ENCODE data around the gene NAV2. TPM values are rescaled to one million over a fixed set of nuclear protein-coding genes. Genes with fewer than 3 reads are reported as not detected.
"Not testable (repeated sequence)": the region's sequence is repeated elsewhere in the genome, so short reads cannot be mapped to it uniquely, and the experiment has no call there.

NAV2 gene
- total RNA-seq, 2 experiments from 2014 or later: 0.26 to 0.67 TPM

- ATAC-seq: no peak
- H3K27ac Mint-ChIP-seq: no peak overlapping the region
- H3K9me3 Mint-ChIP-seq (ENCODE audit: low read depth): no peaks in the 10 kb centered on the region
- CTCF ChIA-PET: interaction anchor here (1.0 kb wide), 1 partner anchor 10 kb away, joined by 3 read pairs; no protein-coding TSS in a partner anchor
- peaks cover 15% of the 10 kb centered on the region for H3K27me3 Mint-ChIP-seq
- H3K4me1 Mint-ChIP-seq: no peaks in the 10 kb centered on the region
- DNase-seq: no peak
- H3K36me3 Mint-ChIP-seq: no peaks in the 10 kb centered on the region
- no peak overlapping the region for H3K4me3 Mint-ChIP-seq
Measured at GRCh38 chr11:19918302-19919049, 205.8 kb downstream of the NAV2 start.

- no peaks in the 10 kb centered on the region for H3K9me3 Mint-ChIP-seq (ENCODE audit: low read depth)
- no peak for DNase-seq
- no peaks in the 10 kb centered on the region for H3K36me3 Mint-ChIP-seq
- no peaks in the 10 kb centered on the region for H3K4me1 Mint-ChIP-seq
- H3K4me3 Mint-ChIP-seq: no peak overlapping the region
- no peak for ATAC-seq
- H3K27me3 Mint-ChIP-seq: peaks cover 14% of the 10 kb centered on the region
- CTCF ChIA-PET: interaction anchor here (1.0 kb wide), 1 partner anchor 9 kb away, joined by 3 read pairs; no protein-coding TSS in a partner anchor
- H3K27ac Mint-ChIP-seq: no peak overlapping the region
Measured at GRCh38 chr11:19919050-19919561, 206.5 kb downstream of the NAV2 start.

- no peak for ATAC-seq
- peaks cover 21% of the 10 kb centered on the region for H3K27me3 Mint-ChIP-seq
- H3K27ac Mint-ChIP-seq: no peak overlapping the region
Measured at GRCh38 chr11:19920982-19921381, 208.3 kb downstream of the NAV2 start.

GRCh38 chr11:19921976-19922688, 209.5 kb downstream of the NAV2 start:
- Mint-ChIP-seq H3K36me3 (no peaks in the 10 kb centered on the region), H3K27ac (no peak overlapping the region), H3K9me3 (ENCODE audit: low read depth) (no peaks in the 10 kb centered on the region), H3K27me3 (peaks cover 21% of the 10 kb centered on the region), H3K4me1 (no peaks in the 10 kb centered on the region), H3K4me3 (no peak overlapping the region)
- CTCF ChIA-PET: interaction anchor here (0.6 to 1.6 kb wide), 2 partner anchors 17 to 19 kb away, joined by 3 to 5 read pairs; no protein-coding TSS in a partner anchor
- ATAC-seq (no peak), DNase-seq (no peak)

More at GRCh38 chr11:19920982-19921381, 208.3 kb downstream of the NAV2 start:
- H3K9me3 Mint-ChIP-seq (ENCODE audit: low read depth): no peaks in the 10 kb centered on the region
- no peak overlapping the region for H3K4me3 Mint-ChIP-seq
- DNase-seq: no peak
- CTCF ChIA-PET: no interaction called here
- H3K4me1 Mint-ChIP-seq: no peaks in the 10 kb centered on the region
- H3K36me3 Mint-ChIP-seq: no peaks in the 10 kb centered on the region

- no peak for ATAC-seq
- CTCF ChIA-PET: interaction anchor here (0.6 to 1.6 kb wide), 2 partner anchors 16 to 20 kb away, joined by 3 to 5 read pairs; no protein-coding TSS in a partner anchor
- DNase-seq: no peak
- Mint-ChIP-seq H3K4me3 (no peak overlapping the region), H3K36me3 (no peaks in the 10 kb centered on the region), H3K27ac (no peak overlapping the region), H3K9me3 (ENCODE audit: low read depth) (no peaks in the 10 kb centered on the region), H3K27me3 (peaks cover 21% of the 10 kb centered on the region), H3K4me1 (no peaks in the 10 kb centered on the region)
Measured at GRCh38 chr11:19922689-19923035, 210.0 kb downstream of the NAV2 start.

GRCh38 chr11:19923626-19924025, 211.0 kb downstream of the NAV2 start:
- Mint-ChIP-seq H3K27me3 (peaks cover 21% of the 10 kb centered on the region), H3K36me3 (no peaks in the 10 kb centered on the region), H3K27ac (no peak overlapping the region), H3K4me1 (no peaks in the 10 kb centered on the region), H3K4me3 (no peak overlapping the region), H3K9me3 (ENCODE audit: low read depth) (no peaks in the 10 kb centered on the region)
- DNase-seq: no peak
- no peak for ATAC-seq
- CTCF ChIA-PET: no interaction called here

GRCh38 chr11:19924311-19924710, 211.7 kb downstream of the NAV2 start:
- Mint-ChIP-seq H3K27me3 (peaks cover 21% of the 10 kb centered on the region), H3K4me3 (no peak overlapping the region), H3K9me3 (ENCODE audit: low read depth) (no peaks in the 10 kb centered on the region), H3K27ac (no peak overlapping the region), H3K4me1 (no peaks in the 10 kb centered on the region), H3K36me3 (no peaks in the 10 kb centered on the region)
- CTCF ChIA-PET: no interaction called here
- DNase-seq (no peak), ATAC-seq (no peak)

DNA sequence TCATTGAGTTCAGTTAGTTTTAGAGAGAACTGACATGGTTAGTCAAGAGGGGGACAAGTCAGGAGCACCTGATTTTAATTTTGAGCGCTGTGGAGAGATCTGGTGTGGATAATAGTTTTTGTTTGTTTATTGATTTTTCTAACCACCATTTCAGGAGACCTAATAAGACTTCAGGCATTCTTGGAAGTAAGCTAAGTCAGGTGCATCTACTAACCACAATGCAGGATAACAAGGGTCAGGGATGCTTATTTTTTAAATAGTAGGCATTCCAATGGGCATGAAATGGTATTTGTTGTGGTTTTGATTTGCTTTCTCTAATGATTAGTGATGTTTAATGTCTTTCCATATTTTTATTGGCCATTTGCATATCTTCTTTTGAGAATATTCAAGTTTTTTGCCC, 212.1 kb downstream of the NAV2 start:
- DNase-seq: no peak
- Mint-ChIP-seq H3K27me3 (peaks cover 21% of the 10 kb centered on the region), H3K27ac (no peak overlapping the region), H3K36me3 (no peaks in the 10 kb centered on the region), H3K4me3 (no peak overlapping the region), H3K9me3 (ENCODE audit: low read depth) (no peaks in the 10 kb centered on the region), H3K4me1 (no peaks in the 10 kb centered on the region)
- ATAC-seq: no peak
- CTCF ChIA-PET: no interaction called here

DNA sequence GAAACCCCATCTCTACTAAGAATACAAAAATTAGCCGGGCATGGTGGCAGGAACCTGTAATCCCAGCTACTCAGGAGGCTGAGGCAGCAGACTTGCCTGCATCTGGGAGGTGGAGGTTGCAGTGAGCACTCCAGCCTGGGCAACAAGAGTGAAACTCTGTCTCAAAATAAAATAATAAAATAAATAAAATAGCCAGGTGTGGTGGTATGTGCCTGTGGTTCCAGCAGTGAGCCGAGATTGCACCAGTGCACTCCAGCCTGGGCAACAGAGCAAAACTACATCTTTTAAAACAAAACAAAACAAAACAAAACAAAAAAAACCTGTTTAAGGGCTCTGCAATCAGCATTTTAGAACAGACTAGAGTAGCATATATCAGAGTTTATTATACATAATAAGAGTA, 214.8 kb downstream of the NAV2 start:
- DNase-seq; H3K9me3 Mint-ChIP-seq (ENCODE audit: low read depth); H3K4me1 Mint-ChIP-seq; ATAC-seq; H3K36me3 Mint-ChIP-seq; H3K4me3 Mint-ChIP-seq; H3K27ac Mint-ChIP-seq: not testable (repeated sequence)
- peaks cover 16% of the 10 kb centered on the region for H3K27me3 Mint-ChIP-seq
- CTCF ChIA-PET: interaction anchor here (0.9 to 1.7 kb wide), 2 partner anchors 8 to 23 kb away, joined by 3 read pairs; no protein-coding TSS in a partner anchor

- ATAC-seq (no peak), DNase-seq (no peak)
- Mint-ChIP-seq H3K4me1 (no peaks in the 10 kb centered on the region), H3K36me3 (no peaks in the 10 kb centered on the region), H3K27me3 (peaks cover 10% of the 10 kb centered on the region), H3K4me3 (no peak overlapping the region), H3K27ac (no peak overlapping the region), H3K9me3 (ENCODE audit: low read depth) (no peaks in the 10 kb centered on the region)
- CTCF ChIA-PET: interaction anchor here (1.7 kb wide), 1 partner anchor 10 kb away, joined by 3 read pairs; no protein-coding TSS in a partner anchor
Measured at GRCh38 chr11:19929147-19929546, 216.5 kb downstream of the NAV2 start.

- DNase-seq (no peak), ATAC-seq (no peak)
- no peaks in the 10 kb centered on the region for H3K4me1 Mint-ChIP-seq
- no peak overlapping the region for H3K27ac Mint-ChIP-seq
- no peaks in the 10 kb centered on the region for H3K36me3 Mint-ChIP-seq
- no peak overlapping the region for H3K4me3 Mint-ChIP-seq
- H3K27me3 Mint-ChIP-seq: peaks cover 7% of the 10 kb centered on the region
- no peaks in the 10 kb centered on the region for H3K9me3 Mint-ChIP-seq (ENCODE audit: low read depth)
- CTCF ChIA-PET: no interaction called here
Measured at GRCh38 chr11:19929655-19930054, 217.0 kb downstream of the NAV2 start.

GRCh38 chr11:19931141-19931770, 218.6 kb downstream of the NAV2 start:
- Mint-ChIP-seq H3K27me3 (no peaks in the 10 kb centered on the region), H3K27ac (no peak overlapping the region), H3K36me3 (no peaks in the 10 kb centered on the region), H3K4me1 (no peaks in the 10 kb centered on the region), H3K4me3 (no peak overlapping the region), H3K9me3 (ENCODE audit: low read depth) (no peaks in the 10 kb centered on the region)
- DNase-seq (no peak), ATAC-seq (no peak)
- CTCF ChIA-PET: no interaction called here

DNA sequence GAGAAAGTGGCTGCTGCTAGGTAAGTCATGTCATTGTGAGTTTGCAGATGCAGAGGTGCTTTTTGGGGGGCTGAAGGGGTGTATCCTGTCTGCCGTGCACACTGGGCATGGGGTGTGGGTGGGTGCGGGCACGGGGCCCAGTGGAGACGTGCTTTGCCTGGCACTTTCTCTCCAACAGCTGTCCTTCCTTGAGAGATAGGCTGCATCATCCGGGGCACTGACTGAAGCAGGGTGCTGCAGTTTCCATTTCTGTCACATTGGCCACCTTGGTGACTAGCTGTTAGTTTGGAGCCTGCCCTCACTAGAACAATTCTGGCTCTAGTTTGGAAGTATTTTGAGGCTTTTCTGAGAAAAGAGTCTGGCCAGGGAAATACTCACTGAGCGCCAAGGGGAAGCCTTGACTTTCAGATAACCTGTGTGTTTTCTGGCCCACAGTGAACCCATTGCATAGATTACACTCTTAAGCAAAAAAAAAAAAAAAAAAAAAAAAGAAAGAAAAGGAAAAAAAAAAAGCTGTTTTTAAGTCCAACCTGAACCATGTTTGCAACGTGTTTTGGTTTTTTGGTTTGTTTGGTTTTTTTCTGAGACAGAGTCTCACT, 219.2 kb downstream of the NAV2 start:
- Mint-ChIP-seq H3K4me3 (no peak overlapping the region), H3K27me3 (no peaks in the 10 kb centered on the region), H3K4me1 (no peaks in the 10 kb centered on the region), H3K27ac (no peak overlapping the region), H3K36me3 (no peaks in the 10 kb centered on the region), H3K9me3 (ENCODE audit: low read depth) (no peaks in the 10 kb centered on the region)
- CTCF ChIA-PET: interaction anchor here (0.6 kb wide), 1 partner anchor 1770 kb away, joined by 3 read pairs; no protein-coding TSS in a partner anchor
- no peak for ATAC-seq
- no peak for DNase-seq

Data from activated CD8-positive, alpha-beta memory T cell treated with anti-CD3 and anti-CD28 coated beads, Interleukin-2, amount 10 ng/mL, durations not matched to agents 7 days and 5 days (primary cell).